Hematopoietic multipotent progenitor cell treated with erythropoietin and hydrocortisone succinate and interleukin-3 and kit ligand, for 8 days (in vitro differentiated cells): Measurements from ENCODE around the gene ARFIP1.

ENCODE experiments used
- DNase-seq: peaks from one replicate; pipeline ENCODE4 v3.0.0-alpha.2; 2015

ARFIP1 gene

DNA sequence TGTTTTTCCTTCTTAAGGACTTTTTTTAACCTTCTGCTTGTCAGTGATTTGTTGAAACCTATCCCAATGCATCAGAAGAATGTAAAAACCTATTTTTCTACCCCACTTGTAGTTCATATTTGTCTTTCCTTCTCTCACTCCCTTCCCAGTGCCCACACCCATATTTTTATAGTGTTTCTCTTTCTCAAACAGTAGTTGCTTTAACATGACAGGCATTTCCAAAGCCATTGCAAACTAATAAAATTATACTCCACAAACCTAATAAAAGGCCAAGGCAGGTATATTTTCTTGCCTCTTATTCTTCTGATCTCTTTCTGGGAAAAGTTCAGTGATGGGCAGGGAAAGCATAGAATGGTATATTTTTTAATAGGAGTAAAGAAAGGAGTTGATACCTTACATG lies 120.6 kb downstream of the ARFIP1 start:
- no peak for DNase-seq

DNA sequence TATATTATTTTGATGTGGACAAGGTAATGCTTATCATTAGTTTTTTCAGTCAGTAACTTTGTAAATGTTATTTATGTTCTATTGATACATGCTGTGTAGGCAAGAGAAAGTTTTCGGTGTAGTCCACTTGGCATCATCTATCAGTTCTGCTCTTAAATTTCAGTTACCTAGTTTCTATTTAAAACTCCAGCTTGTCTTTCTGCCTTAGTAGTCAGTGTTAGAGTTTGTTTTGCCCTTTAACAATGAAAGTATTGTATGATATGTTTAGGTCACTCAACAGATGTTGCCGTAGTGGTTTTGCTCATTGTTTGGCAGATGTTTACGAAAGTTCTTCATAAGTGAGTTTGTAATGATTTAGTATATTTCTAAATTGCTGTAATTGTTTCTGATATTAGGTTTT lies 121.5 kb downstream of the ARFIP1 start:
- no peak for DNase-seq

DNA sequence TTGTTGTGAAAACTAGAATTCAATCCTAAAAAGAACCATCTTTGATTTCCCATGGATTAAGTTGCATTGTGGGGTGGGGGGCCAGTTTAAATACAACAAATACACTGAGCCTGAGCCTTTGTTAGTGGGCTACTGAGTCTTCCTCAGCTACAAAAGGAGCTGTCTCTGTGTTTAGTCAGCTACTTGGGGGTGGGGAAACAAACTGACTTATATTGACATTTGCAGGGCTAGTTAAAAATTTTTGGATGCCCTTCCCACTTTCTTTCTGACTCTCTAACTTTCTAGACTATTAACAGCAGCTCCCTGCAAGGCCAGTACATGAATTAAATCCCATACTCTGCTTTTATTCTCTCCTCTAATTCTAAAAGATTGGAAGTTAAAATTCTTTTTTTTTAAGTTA lies 123.9 kb downstream of the ARFIP1 start:
- no peak for DNase-seq

DNA sequence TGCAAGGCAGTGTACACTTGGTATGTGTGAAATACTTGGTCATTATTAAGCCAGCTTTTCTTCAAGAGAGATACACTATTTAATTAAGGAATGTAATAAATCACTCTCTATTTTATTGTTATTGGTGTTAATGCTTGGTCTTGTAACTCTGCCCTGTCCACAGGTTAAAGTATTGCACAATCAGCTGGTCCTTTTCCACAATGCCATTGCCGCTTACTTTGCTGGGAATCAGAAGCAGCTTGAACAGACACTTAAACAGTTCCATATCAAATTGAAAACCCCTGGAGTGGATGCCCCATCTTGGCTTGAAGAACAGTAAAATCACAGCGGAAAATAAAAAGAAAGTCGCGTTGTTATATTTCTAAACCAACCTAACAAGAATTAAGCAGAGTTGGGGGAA lies 130.1 kb downstream of the ARFIP1 start:
- no peak for DNase-seq

DNA sequence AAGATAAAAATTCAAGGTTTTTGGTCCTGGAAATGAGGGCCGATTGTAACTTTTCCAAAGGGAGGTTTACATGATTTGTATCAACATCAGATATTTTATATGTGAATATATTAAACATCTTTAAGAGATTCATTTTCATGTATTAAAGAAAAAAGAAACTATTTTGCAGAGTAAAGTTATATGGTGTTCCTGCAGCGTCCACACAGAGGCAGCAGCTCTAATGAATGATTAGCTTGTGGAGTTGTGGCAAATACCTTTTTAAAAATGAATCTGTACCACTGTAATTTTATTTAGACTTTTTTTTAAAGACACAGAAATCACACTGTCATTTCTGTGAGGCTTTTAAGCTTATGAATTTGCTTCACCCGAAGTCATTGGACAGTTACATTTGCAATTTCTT lies 130.8 kb downstream of the ARFIP1 start:
- DNase-seq: no peak

DNA sequence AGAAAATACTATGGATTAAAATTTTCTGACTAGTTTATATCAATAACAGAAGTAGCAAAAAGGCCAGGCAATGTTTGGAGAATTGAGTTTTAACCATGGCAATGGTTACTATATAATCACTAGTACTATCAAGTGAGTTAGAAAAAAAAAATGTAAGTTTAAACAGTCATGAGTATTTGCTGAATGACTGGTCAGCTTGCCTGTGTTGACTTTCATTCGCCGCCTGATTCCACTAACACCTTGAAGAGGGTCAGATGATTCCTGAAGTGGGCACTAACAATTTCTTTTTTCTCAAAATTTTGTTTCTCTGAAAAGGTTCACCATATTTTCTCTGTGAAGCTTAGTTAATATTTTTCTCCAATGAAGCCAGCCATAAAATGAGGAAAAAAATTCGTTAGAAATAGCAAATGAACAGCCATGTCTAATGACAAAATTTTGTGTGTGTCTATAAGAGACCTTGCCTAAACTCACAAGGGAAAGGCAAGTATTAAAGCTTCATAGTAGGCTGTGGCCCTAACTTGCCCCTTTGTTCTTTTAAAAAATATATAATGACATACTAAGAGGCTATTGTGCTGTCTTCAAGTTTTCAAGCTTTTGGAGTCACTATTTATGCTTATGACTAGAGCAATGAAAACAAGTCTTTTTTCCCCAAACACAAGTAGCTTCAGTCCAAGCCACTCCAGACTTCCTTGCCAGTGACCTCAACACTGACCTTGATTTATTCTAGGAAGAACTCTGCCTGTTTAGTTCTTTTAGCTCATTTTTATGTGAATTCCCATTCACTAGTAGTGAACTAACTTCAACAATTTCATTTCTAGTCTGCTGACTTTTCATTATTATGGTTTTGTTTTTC lies 138.0 kb downstream of the ARFIP1 start:
- no peak for DNase-seq

DNA sequence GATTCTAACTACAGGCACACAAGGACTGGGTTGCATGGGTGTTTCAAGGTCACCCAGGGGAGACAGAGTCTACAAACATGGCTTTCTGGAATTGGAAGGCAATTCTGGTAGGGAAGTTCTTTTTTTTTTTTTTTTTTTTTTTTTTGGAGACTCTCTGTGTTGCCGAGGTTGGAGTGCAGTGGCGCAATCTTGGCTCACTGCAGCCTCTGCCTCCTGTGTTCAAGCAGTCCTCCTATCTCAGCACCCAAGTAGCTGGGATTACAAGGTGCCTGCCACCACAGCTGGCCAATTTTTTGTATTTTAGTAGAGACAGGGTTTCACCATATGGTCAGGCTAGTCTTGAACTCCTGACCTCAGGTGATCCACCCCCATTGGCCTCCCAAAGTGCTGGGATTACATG lies 140.1 kb downstream of the ARFIP1 start:
- no peak for DNase-seq

DNA sequence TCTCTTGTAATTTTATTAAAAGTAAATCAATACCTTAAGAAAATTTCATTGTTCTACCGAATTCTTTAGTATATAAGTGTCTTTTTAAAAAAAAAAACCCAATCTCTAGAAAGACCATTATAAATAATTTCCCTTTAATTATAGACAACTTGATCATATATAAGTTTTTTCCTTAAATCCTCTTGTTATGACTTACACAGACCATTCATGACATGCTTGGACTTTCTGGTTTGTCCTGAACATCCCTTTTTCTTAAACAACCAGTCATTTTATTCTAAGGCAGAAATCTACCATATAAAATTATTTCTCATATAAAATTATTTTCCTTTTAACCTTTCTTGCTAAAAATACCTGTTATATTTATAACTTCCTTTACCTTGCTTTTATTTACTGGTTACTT lies 141.0 kb downstream of the ARFIP1 start:
- peak; percentile 21 for DNase-seq

DNA sequence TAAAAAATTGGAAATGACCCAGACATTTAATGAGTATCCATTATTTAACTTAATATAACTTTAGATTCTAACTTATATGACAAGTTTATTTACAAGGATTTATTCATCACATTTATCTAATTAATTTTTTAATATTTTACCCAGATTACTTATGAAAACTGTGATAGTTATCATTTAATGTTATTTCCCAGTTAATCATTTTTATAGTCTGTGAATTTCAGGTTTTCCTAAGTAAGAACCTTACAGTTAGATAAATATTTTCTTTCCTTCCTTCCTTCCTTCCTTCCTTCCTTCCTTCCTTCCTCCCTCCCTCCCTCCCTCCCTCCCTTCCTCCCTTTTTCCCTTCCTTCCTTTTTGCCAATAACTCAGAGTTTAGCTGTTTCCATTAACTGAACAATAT lies 141.5 kb downstream of the ARFIP1 start:
- DNase-seq: no peak

DNA sequence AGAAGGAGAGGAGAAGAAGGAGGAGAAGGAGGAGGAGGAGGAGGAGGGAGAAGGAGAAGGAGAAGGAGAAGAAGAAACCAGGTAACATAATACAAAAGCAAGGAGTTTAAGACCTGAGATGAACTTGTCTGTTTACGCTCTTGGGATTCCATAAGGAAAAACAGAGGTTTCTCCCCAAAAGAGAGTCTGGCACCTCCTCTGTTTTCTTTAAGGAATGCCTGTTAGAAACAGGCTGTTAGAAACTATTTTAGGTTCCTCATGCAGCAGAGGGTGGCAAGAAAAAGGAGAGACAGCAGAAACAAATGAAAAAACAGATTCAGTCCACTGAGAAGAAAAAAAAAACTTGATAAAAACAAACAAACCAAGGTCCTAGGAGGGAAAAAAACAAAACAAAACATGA lies 146.1 kb downstream of the ARFIP1 start:
- DNase-seq: no peak

DNA sequence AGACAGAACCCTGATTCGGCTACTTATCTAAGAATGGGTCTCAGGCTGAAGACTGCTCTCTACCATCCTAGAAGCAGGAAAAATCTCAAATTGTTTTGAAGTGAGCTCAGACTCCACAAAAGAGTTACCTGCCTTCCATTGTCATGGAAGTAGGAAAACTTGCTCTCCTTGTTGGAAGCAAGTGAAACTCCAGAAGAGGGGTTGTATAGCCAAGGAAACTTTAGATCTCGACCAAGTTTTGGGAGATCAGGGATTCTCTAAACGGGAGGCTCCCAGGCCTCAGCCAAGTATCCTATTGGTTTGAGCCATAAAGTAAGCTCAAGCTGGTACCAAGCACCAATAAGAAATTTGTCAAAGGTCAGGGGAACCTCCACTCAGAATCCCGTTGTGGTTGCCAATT lies 147.2 kb downstream of the ARFIP1 start:
- DNase-seq: no peak

DNA sequence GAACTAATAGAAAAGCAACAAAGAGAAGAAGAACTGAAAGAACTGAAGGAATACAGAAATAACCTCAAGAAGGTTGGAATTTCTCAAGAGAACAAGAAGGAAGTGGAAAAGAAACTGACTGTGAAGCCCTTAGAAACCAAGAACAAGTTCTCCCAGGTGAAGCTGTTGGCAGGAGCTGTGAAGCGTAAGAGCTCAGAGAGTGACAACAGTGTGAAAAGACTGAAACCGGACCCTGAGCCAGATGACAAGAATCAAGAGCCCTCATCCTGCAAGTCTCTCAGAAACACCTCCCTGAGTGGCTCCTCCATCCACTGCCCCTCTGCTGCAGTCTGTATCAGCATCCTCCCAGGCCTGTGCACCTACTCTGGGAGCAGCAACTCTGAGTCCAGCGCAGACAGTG lies 148.0 kb downstream of the ARFIP1 start:
- DNase-seq: no peak

DNA sequence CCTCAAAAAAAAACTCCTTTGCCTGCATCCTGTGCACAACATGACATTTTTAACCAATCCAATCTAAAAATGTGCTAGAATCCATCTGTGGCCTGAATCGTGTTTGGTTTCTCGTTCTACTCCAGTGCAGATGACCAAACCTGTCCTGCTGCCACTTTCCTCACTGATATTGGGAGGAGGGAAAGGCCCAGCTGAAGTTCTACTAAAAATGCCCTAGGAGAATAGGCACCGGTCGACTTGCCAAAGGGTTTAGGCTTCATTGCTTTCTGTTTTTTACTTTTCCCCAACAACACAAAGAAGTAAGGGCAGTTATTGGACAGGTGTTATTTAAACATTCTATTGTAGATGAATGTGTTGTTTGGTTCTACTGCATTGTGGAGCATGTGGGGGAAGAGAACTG lies 148.5 kb downstream of the ARFIP1 start:
- no peak for DNase-seq

DNA sequence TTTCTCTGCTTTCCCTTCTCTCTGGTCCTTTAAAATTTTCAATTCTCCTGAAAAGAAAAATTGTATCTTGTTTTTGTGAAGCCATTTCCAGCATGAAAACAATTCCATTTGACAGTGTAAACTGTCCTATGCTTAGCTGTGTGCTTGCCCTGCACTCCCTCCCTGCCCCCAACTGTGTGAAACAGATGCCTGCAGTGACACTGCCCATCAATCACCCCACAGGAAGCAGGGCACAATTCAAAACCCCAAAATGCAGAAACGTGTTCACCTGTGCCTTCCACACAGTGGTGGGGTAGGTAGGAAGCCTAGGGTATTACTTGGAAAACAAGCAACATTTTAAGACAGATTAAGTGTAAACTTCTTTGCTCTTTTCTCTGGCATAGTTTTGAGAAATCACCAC lies 150.1 kb downstream of the ARFIP1 start:
- DNase-seq: no peak

DNA sequence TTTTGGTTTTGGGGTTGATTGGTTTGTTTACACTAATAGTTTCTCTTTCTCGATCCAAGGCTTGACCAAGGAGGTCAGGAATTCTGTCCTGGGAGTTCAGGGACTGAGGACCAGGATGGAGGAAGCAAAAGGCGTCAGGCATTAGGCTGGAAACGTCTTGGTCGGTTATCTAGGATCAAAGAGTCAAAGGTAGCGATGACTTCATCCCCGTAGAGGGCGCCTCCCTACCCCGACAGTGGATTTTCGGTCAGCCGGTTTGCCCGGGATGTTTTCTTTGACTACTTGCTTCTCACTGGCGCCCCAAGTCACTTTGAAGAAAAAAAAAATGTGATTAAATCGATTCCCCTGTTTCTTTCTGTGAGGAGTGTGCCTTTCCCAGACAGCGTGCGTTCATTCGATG lies 155.4 kb downstream of the ARFIP1 start:
- DNase-seq: peak; percentile 71

DNA sequence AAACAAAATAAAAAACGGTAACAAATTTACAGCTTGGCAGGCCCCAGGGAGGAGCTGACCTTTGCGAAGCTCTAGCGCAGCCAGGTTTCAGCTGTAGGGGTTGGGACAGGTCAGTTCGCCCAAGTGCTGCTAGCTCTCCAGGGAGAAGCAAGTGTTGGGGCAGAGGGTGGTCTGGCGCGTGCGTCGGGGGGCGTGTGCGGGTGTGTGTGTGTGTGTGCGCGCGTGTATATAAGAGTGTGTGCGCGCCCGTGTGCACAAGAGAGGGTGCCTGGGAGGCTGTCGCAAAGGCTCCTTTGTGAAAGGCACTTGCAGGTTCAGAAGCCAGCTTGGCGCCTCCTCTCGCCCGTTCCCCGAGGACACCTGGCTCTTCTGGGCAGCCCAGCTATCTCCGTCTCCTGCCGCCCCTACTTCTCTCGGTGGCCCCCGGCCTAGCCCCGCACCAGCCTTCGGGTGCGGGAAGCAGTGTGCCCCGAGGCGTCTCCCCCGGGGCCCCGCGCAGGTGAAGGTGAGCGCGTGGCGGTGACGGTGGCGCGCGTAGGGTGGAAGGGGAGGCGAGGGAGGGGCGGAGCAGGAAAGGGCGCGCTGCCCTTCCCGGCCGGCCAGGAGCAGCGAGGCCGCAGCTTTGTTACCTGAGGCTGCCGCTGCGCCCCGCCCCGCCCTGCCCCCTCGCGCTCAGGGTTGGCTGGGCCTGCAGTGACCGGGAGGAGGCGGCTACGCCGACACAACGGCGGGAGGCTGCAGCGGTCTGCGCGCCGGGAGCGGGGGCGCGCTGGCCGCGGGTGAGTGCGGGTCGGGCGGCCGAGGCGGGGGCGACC lies 156.1 kb downstream of the ARFIP1 start, which contains the start of gene FHDC1:
FHDC1 (plus strand) TSS at position 693 of the 815 bp plus-strand sequence. CDS start 6,735 bp downstream, outside the sequence.
- DNase-seq: peak; percentile 50

DNA sequence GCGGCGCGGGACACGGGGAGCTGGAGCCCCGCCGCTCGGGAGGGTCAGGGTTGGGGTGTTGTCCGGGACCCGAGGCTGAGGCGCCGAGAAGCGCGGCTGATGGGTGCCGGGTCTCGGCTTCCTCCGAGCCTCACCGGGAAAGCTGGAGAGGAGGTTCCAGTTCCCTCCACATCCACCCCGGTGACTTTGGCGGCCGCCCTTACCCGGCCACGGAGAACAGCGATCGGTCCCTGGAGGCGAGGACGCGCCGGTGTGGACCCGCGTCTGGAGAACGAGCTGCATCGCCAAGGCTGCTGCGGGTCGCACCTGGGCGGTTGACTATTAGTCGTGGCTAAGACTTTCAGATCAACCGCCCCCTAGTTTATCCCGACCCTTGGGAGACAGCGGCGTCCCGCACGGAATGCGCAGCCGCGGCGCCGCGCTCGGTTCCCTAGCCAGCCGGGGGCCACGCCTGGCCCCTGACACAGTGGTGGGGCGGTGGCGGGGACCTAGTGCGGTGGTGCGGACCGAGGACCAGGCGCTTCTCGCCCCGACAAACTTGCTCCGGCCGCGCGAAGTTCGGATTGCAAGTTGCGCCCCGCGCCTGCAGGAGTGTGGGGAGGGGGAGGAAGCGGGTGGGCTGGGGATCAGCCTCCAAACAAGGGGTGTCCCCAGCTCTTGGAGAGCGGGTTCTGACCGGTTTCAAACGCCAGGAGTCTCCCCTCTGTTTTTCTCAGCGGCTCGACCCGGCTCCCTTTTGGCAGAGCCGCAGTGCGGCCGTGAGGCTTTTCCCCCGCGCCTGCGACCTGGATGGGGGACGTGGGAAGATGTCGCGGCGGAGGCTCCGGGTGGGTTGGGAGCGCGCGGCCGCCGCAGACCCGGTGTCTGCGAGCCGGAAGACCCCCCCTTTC lies 156.9 kb downstream of the ARFIP1 start:
- peak; percentile 48 for DNase-seq

DNA sequence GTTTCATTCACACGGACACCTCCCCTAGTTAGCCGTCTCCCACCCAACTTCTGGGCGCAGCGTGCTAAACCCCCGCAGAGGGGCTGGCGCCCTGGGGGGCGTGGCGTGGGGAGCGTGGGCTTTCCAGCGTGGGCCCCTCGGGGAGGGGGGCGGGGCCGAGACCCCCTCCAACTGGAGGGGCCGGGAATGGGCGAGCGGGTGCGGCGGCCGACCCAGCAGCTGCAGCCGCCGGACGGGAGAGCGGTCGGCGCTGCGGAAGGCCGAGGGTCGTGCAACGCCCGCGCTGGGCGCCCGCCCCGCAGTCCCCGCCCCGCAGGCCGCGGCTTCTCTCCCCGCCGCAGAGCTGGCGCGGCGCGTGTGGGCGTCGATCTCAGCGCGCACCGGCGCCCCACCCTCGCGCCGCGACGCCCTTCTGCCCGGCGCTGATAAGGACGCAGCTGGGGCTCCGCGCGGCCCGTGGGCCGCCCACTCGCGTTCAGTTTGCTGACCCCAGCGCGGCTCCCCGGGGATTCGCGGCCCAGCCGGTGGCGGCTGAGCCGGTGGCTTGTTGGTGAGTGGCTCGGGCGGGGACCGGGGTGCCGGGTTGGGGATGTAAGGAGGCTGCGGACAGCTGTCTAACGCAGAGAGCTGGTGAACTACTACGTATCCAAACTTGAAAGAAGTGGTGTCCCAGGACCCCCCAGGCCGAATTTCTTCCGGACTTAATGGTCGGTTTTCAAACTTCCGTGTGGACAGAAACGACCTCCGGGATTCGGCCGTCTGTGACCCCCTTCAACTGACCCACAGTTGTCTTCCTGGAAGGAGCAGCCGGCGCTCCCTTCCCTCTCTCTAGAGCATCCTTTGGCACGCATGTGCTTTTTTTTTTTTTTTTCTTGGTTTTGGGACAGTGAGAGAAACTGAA lies 157.8 kb downstream of the ARFIP1 start:
- peak; percentile 82 for DNase-seq

DNA sequence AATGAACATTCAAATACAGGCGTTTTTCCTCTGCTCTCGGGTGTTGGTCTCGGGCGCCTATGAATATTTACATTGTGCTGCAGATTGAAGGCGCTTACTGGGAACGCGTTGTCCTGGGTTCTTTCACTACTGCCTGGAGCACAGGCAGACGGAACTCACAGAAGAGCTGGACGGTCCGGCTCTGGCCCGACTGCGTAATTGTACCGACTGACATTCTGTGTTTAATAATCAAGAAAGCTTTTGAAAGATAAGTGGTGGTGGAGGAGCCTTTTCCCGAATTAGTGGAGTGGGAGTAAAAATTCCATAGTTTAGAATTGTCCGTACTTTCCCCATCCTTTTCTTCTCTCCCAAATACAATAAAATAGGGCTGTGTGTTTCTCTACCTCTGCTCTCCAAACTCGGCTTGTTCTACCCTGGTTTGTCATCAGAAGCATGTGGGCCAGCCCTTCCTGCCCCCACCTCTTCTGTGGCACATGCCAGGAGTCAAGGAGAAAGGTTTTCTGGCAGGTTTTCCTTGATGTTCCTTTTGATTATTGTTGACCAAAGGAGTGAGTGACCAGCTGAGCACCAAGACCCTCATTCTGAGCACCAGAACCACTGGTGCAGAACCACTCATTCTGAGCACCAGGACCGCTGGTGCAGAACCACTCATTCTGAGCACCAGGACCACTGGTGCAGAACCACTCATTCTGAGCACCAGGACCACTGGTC lies 158.6 kb downstream of the ARFIP1 start:
- DNase-seq: peak; percentile 17

DNA sequence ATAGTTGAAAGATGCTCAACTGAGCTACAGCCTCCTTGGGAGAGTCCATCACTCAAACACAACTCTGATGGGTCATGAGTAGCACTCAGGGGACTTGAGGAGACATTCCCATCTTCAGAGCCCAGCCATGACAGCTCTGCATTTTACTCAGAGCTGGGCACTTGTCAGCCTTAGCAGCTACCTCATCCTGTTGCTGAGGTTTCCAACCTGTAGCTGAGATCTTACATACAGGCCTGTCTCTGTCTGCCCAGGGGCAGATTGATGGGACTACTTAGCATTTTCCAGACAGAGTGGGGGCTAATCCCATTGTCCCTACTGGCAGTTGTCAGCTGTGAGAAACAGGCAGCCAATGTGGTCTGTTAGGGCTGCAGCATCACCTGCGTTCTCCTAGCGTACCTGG lies 159.9 kb downstream of the ARFIP1 start:
- no peak for DNase-seq

DNA sequence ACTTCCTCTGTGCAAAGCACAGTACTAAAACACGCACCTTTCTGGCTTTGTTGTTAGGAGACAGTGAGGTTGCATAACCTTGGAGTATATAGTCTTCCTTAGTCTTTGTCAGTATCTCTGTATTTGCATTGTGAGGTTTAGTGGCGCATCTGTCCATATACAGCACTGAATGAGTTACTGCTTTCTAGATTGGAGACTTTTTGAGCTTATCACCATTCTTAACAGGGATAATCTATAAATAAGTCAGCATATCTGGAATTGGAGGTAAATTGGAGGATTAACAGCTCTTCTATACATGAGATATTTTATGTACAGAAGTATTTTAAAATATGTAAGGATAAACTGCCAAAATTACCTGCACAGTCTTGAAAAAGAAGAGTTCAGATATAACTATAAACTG lies 160.7 kb downstream of the ARFIP1 start:
- no peak for DNase-seq
